Epidermal melanocyte (primary cell): ENCODE results near the gene PGM5.

Experiments
- DNase-seq: peaks from one replicate; pipeline ENCODE4 v3.0.0; 2011; ENCODE audit warnings: low spot score; ENCODE audit not compliant: insufficient read length

PGM5 gene

DNA sequence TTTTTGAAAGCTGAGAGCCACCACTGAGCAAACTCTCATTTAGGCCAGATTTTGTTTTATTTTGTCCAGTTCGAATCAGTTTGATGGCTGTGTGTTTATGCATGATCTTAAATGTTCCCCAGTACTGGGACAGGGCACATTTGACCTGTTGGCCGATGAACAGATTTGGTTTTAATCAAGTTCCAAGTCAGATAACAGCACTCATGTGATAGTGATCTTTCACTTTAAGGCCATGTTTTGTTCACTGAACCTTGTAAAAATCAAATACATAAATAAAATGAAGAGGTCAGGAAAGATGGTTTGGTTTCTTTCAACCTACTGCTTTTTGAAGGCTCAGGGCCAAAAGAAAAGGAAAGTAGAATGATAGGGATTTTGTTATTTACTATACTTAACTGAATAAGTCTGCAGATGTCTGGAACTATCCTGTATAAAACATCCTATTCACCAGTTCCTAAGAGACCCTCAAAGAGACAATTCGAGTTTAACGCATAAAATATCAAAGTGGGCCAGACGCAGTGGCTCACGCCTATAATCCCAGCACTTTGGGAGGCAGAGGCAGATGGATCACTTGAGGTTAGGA is 77.2 kb downstream of the PGM5 start:
- no peak for DNase-seq

DNA sequence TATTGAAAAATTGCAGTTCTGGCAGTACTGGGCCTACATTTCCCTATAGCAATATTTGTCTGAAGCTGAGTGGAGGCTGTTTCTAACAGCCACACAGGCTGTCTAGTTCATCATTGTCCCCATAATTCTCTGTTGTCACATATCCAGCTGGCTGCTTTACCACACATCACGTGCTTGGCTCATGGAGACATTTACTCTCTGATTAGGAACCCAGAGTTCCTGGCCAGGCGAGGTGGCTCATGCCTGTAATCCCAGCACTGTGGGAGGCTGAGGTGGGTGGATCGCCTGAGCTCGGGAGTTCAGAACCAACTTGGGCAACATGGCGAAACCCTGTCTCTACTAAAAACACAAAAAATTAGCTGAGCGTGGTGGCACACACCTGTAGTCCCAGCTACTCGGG is 81.4 kb downstream of the PGM5 start:
- DNase-seq: no peak

DNA sequence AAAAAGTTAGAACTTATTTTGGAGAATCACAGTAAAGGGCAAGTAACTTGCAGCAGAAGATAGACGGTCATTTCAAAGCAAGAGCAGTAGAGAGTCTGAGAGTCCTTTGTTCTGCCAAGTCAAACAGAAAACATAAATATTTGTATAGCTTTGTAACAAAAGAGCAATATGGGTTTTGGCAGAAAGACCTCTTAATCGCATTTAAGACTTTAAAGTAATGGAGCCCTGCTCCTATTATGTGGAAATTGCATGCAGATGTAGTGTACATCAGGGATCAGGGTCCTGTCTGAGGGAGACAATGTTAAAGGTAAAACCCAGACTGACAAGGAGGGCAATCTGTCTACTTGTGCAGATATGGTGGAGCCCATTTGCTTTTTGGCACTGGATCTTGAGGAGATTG is 87.2 kb downstream of the PGM5 start:
- no peak for DNase-seq

DNA sequence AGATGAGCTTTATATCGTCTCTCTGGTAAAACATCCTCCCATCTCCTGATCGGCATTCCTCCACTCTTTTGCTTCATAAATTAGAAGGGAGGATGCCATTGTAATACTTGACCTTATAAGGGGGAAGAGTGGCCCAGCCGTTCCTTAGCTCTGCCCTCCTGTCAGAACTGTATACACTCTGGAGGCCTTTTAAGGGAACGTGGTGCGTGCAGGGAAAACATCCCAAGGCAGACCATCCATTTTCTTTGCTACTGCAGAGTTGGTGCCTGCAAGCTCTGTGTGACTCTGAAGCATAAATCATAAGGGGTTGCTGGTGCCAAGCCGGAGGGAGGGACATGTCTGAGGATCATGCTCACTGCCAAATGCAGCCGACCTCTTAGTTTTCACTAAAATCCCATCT is 90.4 kb downstream of the PGM5 start:
- DNase-seq: no peak

GRCh38 chr9:68447611-68448010 is 91.2 kb downstream of the PGM5 start:
- no peak for DNase-seq

- no peak for DNase-seq
Measured at GRCh38 chr9:68454579-68455334, 98.3 kb downstream of the PGM5 start.

DNA sequence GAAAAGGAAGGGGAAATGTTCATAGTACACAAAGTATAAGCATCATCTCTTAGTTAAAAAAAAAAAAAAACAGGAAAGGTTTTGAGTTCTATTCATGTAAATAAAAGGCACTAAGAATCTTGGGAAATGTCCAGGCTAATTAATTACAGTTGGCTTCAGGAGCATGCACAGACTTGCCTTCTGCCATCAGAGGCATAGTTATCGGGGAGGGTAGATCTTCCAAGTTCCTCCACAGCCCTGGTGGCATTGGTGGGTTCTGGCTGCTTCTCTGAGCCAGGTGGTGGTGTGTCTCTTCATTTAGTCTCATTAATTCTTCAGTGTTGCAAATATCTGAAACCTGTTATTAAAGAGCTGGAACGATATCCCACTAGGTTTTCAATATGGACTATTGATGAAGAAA is 99.0 kb downstream of the PGM5 start:
- DNase-seq: no peak

GRCh38 chr9:68457803-68458202 is 101.4 kb downstream of the PGM5 start:
- DNase-seq: no peak

DNA sequence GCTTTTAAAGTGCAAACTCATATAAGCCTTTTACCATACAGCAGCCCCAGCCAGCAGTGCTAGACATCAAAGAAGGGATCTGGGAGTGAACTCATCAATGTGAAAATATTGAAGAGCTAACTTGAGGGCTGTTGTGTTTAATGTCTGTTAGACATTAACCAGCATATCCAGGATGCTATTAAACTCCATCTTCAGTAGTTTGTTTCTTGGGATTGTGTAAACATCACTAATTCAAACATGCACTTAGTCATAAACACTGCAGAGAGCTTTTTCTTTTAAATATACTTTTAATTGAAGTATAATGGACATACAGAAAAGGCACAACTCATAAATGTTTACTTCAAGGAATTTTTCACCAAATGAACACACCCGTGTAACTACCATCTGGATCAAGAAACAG is 102.5 kb downstream of the PGM5 start:
- no peak for DNase-seq

DNA sequence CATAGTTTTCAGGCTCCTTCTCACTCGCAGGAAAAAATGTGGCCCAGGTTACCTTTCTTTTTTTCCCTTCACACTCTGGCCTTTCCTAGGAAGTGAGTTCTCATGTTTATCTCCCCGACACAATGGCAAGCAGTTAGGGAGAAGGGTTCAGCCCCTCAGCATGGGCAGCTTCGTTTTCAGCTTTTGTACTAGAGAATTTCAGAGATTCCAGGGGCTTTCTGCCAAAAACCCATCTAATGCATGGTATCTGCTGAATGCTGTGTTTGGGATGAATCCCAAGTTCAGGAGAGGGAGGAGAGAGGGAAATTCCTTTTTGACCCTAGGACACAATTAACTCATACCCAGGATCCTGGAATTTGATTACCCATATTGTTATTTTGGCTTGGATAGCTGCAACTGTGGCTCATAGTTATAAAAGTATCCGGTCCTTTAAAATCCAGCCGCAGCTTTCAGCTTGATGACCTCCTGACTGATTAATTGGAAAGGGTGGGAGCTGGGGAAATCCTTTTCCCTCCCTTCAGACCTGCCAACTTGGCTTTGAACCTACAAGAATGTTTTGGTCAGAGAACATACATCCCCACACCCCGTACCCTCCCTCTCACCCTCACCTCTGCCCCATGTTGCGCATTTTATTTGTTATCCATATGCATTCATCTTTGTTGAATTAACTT is 105.8 kb downstream of the PGM5 start:
- no peak for DNase-seq

- no peak for DNase-seq
Measured at GRCh38 chr9:68470067-68470466, 113.7 kb downstream of the PGM5 start.

DNA sequence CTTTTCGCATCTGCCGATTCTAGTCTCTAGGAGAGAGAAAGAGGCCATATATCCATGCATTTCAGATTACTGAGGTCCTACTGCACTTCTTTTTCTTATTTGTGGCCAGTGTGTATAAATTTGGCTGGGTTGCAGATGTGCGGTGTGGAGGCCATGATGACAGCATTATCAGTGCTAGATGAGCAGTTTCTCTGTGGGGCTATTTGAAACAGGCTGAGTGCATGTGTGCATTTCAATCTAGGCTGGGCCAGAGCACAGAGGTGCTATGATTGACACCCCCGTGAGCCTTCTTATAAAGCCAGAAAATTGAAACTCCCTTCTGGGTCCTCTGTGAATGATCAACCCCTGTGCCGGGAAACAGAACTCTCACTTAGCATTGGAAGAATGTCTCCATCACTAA is 114.2 kb downstream of the PGM5 start:
- DNase-seq: no peak

DNA sequence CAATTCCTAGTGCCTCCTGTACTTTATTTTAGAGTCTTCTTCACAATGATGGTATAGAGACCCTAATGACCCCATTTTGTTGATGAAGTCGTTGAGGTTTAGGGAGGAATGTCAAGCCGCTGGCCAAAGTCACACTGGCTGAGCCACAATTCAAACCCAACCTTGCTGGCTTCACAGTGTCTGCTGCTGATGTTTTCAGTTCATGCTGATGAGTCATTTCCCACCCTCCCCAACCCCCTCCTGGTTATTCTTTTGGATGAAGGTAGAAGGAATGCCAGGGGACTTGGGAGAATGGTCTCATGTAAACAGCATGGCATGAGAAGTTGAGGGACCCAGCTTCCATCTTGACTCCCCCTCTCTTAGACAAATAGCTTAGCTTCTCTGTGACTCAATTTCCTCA is 115.7 kb downstream of the PGM5 start:
- no peak for DNase-seq

DNA sequence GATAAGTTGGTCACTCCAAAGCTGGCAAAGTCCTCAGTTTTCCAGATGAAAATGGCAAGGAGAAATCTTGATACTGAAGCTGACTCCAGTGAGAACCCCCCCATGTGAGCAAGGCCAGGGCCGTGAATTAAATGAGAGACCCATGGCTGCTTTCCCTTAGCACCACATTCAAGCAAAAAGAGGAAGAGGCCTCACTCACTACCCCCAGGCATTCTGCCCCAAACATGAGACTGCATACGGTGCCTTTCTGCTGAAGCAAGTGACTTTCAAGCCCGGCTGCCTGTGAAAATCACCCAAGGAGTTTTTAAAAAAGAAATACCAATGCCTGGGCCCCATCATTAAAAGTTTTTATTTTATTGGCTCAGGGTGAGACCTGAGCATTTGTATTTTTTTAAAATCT is 117.4 kb downstream of the PGM5 start:
- no peak for DNase-seq

DNA sequence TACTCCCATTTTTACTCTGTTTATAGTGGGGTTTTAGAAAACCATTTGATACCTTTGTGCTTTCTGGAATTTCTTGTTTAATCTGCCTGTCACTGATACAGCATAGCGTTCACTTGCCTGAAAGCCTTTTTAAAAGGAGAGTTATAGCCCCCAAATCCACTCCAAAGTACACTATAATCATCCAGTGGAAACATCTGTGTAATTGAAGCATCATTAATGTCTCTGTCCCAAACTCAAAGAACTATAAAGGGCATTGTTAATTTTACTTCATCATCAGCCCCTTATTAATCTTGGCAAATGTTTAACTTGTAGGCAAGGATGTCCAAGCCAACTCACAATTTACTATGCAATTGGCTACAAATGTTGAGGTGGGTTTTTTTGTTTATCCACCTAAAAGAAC is 120.0 kb downstream of the PGM5 start:
- DNase-seq: no peak

GRCh38 chr9:68476847-68477246 is 120.4 kb downstream of the PGM5 start:
- DNase-seq: no peak

DNA sequence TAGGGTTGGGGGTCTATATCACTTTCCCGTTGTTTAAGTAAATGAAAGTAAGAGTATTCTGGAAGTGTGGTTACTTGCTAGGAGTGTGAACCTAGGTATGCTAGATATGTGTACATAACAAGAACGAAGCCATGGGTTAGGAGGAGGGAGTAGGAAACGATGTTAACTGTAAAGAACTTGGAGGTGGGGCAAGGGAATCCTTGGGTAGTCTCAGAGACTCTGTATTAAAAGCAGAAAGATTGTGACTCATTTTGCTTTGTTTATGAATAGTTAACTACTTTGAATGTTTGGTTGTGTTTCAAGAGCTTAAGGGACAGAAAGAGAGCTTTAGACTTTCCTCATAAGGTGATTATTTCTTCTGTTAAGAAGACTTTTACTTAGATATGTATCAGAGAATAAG is 124.4 kb downstream of the PGM5 start:
- DNase-seq: no peak

DNA sequence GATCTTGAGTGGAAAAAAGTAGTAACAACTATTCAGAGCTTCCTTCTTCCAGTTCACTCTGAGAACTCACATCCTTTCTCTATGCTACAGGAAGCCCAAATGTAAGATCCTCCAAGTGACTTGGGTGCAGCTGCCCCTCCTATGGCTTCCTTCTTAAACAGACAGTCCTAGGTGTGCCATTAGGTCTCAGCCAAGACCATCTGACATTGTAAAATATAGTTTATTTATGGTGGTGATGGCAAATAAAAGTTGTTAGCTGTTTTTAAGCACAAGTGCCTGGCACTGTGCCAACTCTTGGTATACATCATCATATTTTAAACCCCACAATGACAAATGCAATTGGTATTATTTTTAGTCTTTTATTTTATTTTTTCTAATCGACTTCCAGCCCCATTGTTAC is 126.1 kb downstream of the PGM5 start:
- no peak for DNase-seq

DNA sequence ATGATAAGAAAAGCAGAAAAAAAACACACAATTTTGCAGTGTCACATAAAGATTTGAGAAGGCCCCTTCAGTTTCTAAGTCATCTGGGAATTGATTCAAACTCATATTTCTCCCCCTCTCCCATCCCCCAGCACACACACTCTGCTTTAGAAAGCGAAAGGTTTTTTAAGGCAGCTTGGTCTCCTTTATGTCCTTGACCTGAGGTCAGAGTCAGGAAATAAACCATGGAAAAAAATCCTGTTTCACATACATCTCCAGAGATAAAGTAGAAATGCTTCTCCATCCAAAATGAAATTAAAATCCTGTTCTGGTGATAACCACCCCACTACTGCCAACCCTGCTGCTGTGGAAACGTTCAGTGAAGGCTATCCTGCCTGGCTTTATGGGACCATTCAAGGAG is 131.7 kb downstream of the PGM5 start:
- no peak for DNase-seq

DNA sequence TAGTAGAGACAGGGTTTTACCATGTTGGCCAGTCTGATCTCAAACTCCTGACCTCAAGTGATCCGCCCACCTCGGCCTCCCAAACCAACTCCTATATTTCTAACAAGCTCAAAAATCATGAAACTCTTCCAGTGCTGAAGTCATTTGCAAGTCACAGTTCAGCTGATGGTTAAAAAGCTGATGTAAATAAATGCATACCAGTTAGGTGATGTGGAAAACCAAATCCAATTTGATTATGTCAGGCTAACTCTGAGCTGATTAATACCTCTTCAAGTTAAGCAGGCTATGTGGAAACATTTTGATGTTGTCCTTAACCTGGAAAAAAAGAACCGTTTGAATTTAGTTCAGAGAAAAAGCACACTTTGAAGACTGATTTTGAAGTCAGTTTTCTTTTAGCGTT is 133.2 kb downstream of the PGM5 start:
- DNase-seq: no peak

- no peak for DNase-seq
Measured at GRCh38 chr9:68492806-68493205, 136.4 kb downstream of the PGM5 start.

- DNase-seq: no peak
Measured at GRCh38 chr9:68493541-68493940, 137.1 kb downstream of the PGM5 start.
